ENCODE results near the gene SMARCD3. TPM values are rescaled to one million over a fixed set of nuclear protein-coding genes. Genes with fewer than 3 reads are reported as not detected.

SMARCD3 gene
- total RNA-seq, 4 donors from 2014 or later, result 25.3 to 43.4 (median 40.6) TPM

DNA sequence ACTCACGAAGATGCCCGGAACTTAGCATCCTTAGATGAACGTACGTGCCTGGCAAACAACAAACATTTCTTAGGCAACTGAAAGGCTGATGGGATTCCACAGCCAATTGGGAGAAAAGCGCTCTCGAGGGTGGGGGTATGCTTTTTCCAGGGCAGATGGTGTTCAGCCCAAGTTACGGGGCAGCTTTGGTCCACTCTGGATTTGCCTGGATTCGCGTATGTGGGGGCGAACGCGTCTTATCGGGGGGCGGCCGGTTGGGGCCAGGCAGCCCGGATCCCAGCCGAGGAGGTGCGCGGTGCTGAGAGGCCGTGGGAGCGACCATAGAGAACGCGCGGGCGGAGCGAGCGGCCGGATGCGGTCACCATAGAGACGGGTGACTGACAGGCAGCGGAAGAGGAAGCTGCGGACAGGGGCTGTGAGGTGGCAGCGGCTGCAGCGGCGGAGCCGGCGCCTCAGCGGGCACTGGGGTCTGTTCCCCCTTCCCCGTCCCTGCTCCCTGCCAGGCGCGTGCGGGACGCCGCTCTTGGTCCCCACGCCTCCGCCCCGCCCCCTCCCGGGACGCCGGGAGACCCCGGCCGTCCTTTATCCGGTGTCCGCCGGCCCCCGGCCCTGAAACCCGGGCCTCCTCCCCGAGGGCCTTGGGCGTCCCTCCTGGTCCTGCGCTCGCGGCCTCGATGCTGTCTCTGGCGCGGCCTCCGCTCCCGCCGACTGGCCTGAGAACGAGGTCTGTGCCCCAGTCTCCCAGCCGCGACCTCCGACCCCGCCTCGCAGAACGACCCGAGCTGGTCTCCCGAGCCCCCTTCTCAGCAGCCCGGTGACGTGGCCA, 16.2 kb downstream of the SMARCD3 start, which contains the start of gene CHPF2:
CHPF2 (plus strand) TSS at position 393 of the 826 bp plus-strand sequence. CDS start 1,529 bp downstream, outside the sequence.
- TF ChIP-seq POLR2A (IDR thresholded peaks at IDR 0.05; ENCODE audit: low read depth) (peak; percentile 80), POLR2AphosphoS5 (IDR thresholded peaks at IDR 0.05) (peak; percentile 86 to 93), CTCF (IDR thresholded peaks at IDR 0.05) (no peak), EP300 (IDR thresholded peaks at IDR 0.05) (no peak)
- Histone ChIP-seq H3K4me3 (peak within 1 kb of the TSS; percentile 66 to 99 (median 93)), H3K27me3 (no peaks in the 10 kb centered on the region), H3K36me3 (peaks cover 0 to 30% (median 28%) of the 10 kb centered on the region in 4 donors), H3K4me1 (peaks cover 31 to 50% (median 35%) of the 10 kb centered on the region in 4 donors), H3K9me3 (no peaks in the 10 kb centered on the region), H3K27ac (replicated peaks in 1 of 4) (peak within 1 kb of the TSS; percentile 80 to 87 (median 85))
- DNase-seq (ENCODE audit: extremely low spot score), result peak; percentile 97
- intact Hi-C loops (cut with DNase I), result no loop called here
- WGBS, result 0% methylated on average over 47 of the region's 79 CpGs

DNA sequence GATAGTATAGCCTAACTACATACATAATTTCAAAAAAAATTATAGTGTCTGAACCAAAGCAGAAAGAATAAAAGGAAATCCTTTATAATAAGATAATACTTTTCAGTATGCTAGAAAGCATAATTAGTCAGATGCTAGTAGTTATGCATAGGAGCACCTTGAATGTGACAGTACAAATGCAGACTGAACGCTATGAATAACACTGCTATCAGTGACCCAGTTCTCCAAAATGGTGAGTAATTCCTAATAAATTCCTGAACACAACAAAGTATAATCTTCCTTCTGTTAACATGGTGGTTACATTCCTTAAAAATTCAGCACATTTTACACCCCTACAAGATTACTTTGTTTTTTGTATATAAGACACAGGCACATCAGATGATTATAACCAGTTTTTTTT, 17.4 kb downstream of the SMARCD3 start:
- Histone ChIP-seq H3K27me3 (no peaks in the 10 kb centered on the region), H3K4me3 (no peak overlapping the region), H3K4me1 (peaks cover 35 to 55% (median 40%) of the 10 kb centered on the region in 4 donors), H3K36me3 (peaks cover 0 to 19% (median 16%) of the 10 kb centered on the region in 4 donors), H3K9me3 (no peaks in the 10 kb centered on the region), H3K27ac (replicated peaks in 1 of 4) (no peak overlapping the region)
- DNase-seq (ENCODE audit: extremely low spot score), result no peak
- intact Hi-C loops (cut with DNase I), result no loop called here
- TF ChIP-seq POLR2AphosphoS5 (IDR thresholded peaks at IDR 0.05) (no peak), POLR2A (IDR thresholded peaks at IDR 0.05; ENCODE audit: low read depth) (no peak), CTCF (IDR thresholded peaks at IDR 0.05) (no peak), EP300 (IDR thresholded peaks at IDR 0.05) (no peak)
- 67% methylated on average over 1 of the region's 1 CpG for WGBS

GRCh38 chr7:151229249-151229648, 19.2 kb downstream of the SMARCD3 start:
- H3K27me3 ChIP-seq, result no peaks in the 10 kb centered on the region
- peaks cover 4 to 8% (median 8%) of the 10 kb centered on the region in 4 donors for H3K36me3 ChIP-seq
- H3K4me1 ChIP-seq, result peaks cover 45 to 50% (median 48%) of the 10 kb centered on the region in 4 donors
- H3K4me3 ChIP-seq, result no peak overlapping the region
- no peak overlapping the region for H3K27ac ChIP-seq (replicated peaks in 1 of 4)
- WGBS, result 92% methylated on average over 10 of the region's 10 CpGs
- DNase-seq (ENCODE audit: extremely low spot score), result no peak
- intact Hi-C loops (cut with DNase I), result no loop called here
- H3K9me3 ChIP-seq, result no peaks in the 10 kb centered on the region
- TF ChIP-seq POLR2AphosphoS5 (IDR thresholded peaks at IDR 0.05) (no peak), CTCF (IDR thresholded peaks at IDR 0.05) (no peak), EP300 (IDR thresholded peaks at IDR 0.05) (no peak), POLR2A (IDR thresholded peaks at IDR 0.05; ENCODE audit: low read depth) (no peak)

GRCh38 chr7:151228024-151228866, 20.2 kb downstream of the SMARCD3 start:
- H3K4me3 ChIP-seq, result peak overlapping the region; percentile 73 to 85 (median 80)
- H3K36me3 ChIP-seq, result peaks cover 11 to 18% (median 17%) of the 10 kb centered on the region in 4 donors
- 71% methylated on average over 10 of the region's 10 CpGs for WGBS
- no peaks in the 10 kb centered on the region for H3K9me3 ChIP-seq
- no peak for DNase-seq (ENCODE audit: extremely low spot score)
- peaks cover 36 to 40% (median 38%) of the 10 kb centered on the region in 4 donors for H3K4me1 ChIP-seq
- peak overlapping the region; percentile 70 to 85 (median 76) for H3K27ac ChIP-seq (replicated peaks in 1 of 4)
- intact Hi-C loops (cut with DNase I), result no loop called here
- TF ChIP-seq POLR2AphosphoS5 (IDR thresholded peaks at IDR 0.05) (no peak), EP300 (IDR thresholded peaks at IDR 0.05) (no peak), POLR2A (IDR thresholded peaks at IDR 0.05; ENCODE audit: low read depth) (no peak), CTCF (IDR thresholded peaks at IDR 0.05) (no peak)
- H3K27me3 ChIP-seq, result no peaks in the 10 kb centered on the region

Measured in esophagus muscularis mucosa (tissue), 4 donors.